GM23338 (cell line): ENCODE measurements around the gene TERB2. TPM values are rescaled to one million over a fixed set of nuclear protein-coding genes. Genes with fewer than 3 reads are reported as not detected.
"Not testable (repeated sequence)": the region's sequence is repeated elsewhere in the genome, so short reads cannot be mapped to it uniquely, and the experiment has no call there.

Experiments used
- ATAC-seq: fragments of 200-7000 bp; cut with Tn5 transposase; 3 replicates; pipeline ENCODE4 v1.9.1; 2020
- DNase-seq: peaks from one replicate; pipeline ENCODE4 v3.0.0-alpha.2; 2015; ENCODE audit warnings: low spot score
- H2AFZ ChIP-seq: fragments of 200-600 bp; sonication (generic); 2 replicates; pipeline ENCODE4 v1.8.0; 2016; ENCODE audit warnings: antibody characterized with exemption, mild to moderate bottlenecking, moderate library complexity
- H3F3A ChIP-seq: fragments of 200-600 bp; sonication (generic); replicated peaks from 2 replicates; pipeline ENCODE4 v1.8.0; 2017; ENCODE audit warnings: antibody characterized with exemption, mixed run types, low read depth
- H3K27ac ChIP-seq: fragments of 200-600 bp; sonication (generic); 2 replicates; pipeline ENCODE4 v1.6.1; 2016; ENCODE audit warnings: low read depth
- H3K27me3 ChIP-seq: fragments of 200-600 bp; sonication (generic); 2 replicates; pipeline ENCODE4 v1.8.0; 2016; ENCODE audit warnings: mild to moderate bottlenecking, mixed run types, moderate library complexity; ENCODE audit not compliant: insufficient read depth
- H3K36me3 ChIP-seq: fragments of 200-600 bp; sonication (generic); 2 replicates; pipeline ENCODE4 v1.8.0; 2016; ENCODE audit warnings: mild to moderate bottlenecking; ENCODE audit not compliant: insufficient read depth
- H3K4me1 ChIP-seq: fragments of 200-600 bp; sonication (generic); 2 replicates; pipeline ENCODE4 v1.8.0; 2016; ENCODE audit warnings: mild to moderate bottlenecking, moderate library complexity; ENCODE audit not compliant: insufficient read depth
- H3K4me2 ChIP-seq: fragments of 200-600 bp; sonication (generic); 2 replicates; pipeline ENCODE4 v1.7.1; 2017; ENCODE audit warnings: mixed run types
- H3K4me3 ChIP-seq: fragments of 200-600 bp; sonication (generic); 2 replicates; pipeline ENCODE4 v1.6.1; 2016; ENCODE audit warnings: mixed run types
- H3K79me2 ChIP-seq: fragments of 200-600 bp; sonication (generic); replicated peaks from 2 replicates; pipeline ENCODE4 v1.8.0; 2017; ENCODE audit warnings: mild to moderate bottlenecking; ENCODE audit not compliant: insufficient read depth
- H3K9me2 ChIP-seq: fragments of 200-600 bp; sonication (generic); 2 replicates; pipeline ENCODE4 v1.8.0; 2017; ENCODE audit not compliant: insufficient read depth
- H4K20me1 ChIP-seq: fragments of 200-600 bp; sonication (generic); replicated peaks from 2 replicates; pipeline ENCODE4 v1.8.0; 2017; ENCODE audit warnings: mild to moderate bottlenecking; ENCODE audit not compliant: insufficient read depth
- H3K27ac Mint-ChIP-seq: 2 replicates; pipeline ENCODE4 v1.8.0; 2020; ENCODE audit warnings: inconsistent platforms, mild to moderate bottlenecking, moderate library complexity, mixed read lengths
- H3K27me3 Mint-ChIP-seq: 3 replicates; pipeline ENCODE4 v1.8.0; 2022; ENCODE audit warnings: low read depth, mild to moderate bottlenecking, moderate library complexity, mixed read lengths, inconsistent platforms; ENCODE audit not compliant: insufficient read depth, poor library complexity
- H3K36me3 Mint-ChIP-seq: 3 replicates; pipeline ENCODE4 v1.8.0; 2021; ENCODE audit warnings: low read depth, mild to moderate bottlenecking, inconsistent platforms, moderate library complexity, mixed read lengths
- H3K4me1 Mint-ChIP-seq: 3 replicates; pipeline ENCODE4 v1.8.0; 2020; ENCODE audit warnings: mild to moderate bottlenecking, inconsistent platforms, mixed read lengths
- H3K4me3 Mint-ChIP-seq: 3 replicates; pipeline ENCODE4 v1.8.0; 2021; ENCODE audit warnings: moderate library complexity, mild to moderate bottlenecking, inconsistent platforms, mixed read lengths
- H3K9me3 Mint-ChIP-seq: 3 replicates; pipeline ENCODE4 v1.8.0; 2020; ENCODE audit warnings: moderate library complexity, mild to moderate bottlenecking, inconsistent platforms, mixed read lengths
- JUNB ChIP-seq: IDR thresholded peaks from one replicate; pipeline ENCODE4 v1.6.1; 2016; ENCODE audit warnings: antibody characterized with exemption; ENCODE audit not compliant: unreplicated experiment
- polyA plus RNA-seq: library from polyadenylated mRNA; unstranded; fragments of >200 nt; fragmentation: Nextera tagmentation; extraction: Ambion mirVana; gene quantifications from 2 replicates; pipeline ENCODE4 v1.2.1, GENCODE V29; 2016
- total RNA-seq: library from RNA; depleted of rRNA; stranded (reverse); fragments of >200 nt; shearing (Covaris generic); gene quantifications from 2 replicates; pipeline ENCODE4 v1.2.3, GENCODE V29; 2014
- TF ChIP-seq, protein P1 (sequence below): fragments of 250-450 bp; sonication (Bioruptor Pico); IDR thresholded peaks from 2 replicates; pipeline ENCODE4 v1.5.0; 2020; ENCODE audit warnings: mild to moderate bottlenecking, moderate library complexity
- TF ChIP-seq, protein P2 (sequence below), 2 experiments: fragments of 200-600 bp in 1 of 2; sonication (generic) in 1 of 2; conservative IDR thresholded peaks; 2 replicates each; pipeline versions ENCODE4 v1.5.1 to v1.6.1; 2016 to 2017; ENCODE audit warnings: antibody characterized with exemption in 2 of 2, low read depth in 2 of 2, mild to moderate bottlenecking in 2 of 2, moderate library complexity in 1 of 2

Gene TERB2
- total and polyA plus RNA-seq, 2 experiments from 2014 or later, result not detected

DNA sequence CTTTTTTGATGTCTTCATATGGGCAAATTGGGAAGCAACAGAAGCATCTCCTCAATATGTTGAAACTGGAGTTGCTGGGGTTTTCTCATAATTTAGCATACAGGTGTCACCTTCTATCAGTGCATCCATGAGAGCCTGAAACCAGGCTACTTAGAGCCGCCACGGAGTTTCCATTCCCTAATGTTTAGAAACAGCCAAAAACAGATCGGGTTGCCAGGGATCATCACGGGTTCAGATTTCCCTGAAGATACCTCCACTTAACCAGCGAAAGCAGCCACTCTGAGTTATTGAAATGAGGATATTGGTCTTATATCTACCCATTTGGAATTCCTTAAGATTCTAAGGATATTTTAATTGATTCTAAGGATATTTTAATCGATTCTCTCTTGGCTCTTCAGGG, 14.5 kb downstream of the TERB2 start (continued):
- TF ChIP-seq, protein P1, sequence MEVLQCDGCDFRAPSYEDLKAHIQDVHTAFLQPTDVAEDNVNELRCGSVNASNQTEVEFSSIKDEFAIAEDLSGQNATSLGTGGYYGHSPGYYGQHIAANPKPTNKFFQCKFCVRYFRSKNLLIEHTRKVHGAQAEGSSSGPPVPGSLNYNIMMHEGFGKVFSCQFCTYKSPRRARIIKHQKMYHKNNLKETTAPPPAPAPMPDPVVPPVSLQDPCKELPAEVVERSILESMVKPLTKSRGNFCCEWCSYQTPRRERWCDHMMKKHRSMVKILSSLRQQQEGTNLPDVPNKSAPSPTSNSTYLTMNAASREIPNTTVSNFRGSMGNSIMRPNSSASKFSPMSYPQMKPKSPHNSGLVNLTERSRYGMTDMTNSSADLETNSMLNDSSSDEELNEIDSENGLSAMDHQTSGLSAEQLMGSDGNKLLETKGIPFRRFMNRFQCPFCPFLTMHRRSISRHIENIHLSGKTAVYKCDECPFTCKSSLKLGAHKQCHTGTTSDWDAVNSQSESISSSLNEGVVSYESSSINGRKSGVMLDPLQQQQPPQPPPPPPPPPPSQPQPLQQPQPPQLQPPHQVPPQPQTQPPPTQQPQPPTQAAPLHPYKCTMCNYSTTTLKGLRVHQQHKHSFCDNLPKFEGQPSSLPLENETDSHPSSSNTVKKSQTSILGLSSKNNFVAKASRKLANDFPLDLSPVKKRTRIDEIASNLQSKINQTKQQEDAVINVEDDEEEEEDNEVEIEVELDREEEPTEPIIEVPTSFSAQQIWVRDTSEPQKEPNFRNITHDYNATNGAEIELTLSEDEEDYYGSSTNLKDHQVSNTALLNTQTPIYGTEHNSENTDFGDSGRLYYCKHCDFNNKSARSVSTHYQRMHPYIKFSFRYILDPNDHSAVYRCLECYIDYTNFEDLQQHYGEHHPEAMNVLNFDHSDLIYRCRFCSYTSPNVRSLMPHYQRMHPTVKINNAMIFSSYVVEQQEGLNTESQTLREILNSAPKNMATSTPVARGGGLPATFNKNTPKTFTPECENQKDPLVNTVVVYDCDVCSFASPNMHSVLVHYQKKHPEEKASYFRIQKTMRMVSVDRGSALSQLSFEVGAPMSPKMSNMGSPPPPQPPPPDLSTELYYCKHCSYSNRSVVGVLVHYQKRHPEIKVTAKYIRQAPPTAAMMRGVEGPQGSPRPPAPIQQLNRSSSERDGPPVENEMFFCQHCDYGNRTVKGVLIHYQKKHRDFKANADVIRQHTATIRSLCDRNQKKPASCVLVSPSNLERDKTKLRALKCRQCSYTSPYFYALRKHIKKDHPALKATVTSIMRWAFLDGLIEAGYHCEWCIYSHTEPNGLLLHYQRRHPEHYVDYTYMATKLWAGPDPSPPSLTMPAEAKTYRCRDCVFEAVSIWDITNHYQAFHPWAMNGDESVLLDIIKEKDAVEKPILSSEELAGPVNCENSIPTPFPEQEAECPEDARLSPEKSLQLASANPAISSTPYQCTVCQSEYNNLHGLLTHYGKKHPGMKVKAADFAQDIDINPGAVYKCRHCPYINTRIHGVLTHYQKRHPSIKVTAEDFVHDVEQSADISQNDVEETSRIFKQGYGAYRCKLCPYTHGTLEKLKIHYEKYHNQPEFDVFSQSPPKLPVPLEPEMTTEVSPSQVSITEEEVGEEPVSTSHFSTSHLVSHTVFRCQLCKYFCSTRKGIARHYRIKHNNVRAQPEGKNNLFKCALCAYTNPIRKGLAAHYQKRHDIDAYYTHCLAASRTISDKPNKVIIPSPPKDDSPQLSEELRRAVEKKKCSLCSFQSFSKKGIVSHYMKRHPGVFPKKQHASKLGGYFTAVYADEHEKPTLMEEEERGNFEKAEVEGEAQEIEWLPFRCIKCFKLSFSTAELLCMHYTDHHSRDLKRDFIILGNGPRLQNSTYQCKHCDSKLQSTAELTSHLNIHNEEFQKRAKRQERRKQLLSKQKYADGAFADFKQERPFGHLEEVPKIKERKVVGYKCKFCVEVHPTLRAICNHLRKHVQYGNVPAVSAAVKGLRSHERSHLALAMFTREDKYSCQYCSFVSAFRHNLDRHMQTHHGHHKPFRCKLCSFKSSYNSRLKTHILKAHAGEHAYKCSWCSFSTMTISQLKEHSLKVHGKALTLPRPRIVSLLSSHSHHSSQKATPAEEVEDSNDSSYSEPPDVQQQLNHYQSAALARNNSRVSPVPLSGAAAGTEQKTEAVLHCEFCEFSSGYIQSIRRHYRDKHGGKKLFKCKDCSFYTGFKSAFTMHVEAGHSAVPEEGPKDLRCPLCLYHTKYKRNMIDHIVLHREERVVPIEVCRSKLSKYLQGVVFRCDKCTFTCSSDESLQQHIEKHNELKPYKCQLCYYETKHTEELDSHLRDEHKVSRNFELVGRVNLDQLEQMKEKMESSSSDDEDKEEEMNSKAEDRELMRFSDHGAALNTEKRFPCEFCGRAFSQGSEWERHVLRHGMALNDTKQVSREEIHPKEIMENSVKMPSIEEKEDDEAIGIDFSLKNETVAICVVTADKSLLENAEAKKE (CRISPR knock-in tag), result no peak
- TF ChIP-seq, protein P2, sequence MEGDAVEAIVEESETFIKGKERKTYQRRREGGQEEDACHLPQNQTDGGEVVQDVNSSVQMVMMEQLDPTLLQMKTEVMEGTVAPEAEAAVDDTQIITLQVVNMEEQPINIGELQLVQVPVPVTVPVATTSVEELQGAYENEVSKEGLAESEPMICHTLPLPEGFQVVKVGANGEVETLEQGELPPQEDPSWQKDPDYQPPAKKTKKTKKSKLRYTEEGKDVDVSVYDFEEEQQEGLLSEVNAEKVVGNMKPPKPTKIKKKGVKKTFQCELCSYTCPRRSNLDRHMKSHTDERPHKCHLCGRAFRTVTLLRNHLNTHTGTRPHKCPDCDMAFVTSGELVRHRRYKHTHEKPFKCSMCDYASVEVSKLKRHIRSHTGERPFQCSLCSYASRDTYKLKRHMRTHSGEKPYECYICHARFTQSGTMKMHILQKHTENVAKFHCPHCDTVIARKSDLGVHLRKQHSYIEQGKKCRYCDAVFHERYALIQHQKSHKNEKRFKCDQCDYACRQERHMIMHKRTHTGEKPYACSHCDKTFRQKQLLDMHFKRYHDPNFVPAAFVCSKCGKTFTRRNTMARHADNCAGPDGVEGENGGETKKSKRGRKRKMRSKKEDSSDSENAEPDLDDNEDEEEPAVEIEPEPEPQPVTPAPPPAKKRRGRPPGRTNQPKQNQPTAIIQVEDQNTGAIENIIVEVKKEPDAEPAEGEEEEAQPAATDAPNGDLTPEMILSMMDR (conservative IDR thresholded peaks at IDR 0.05; ENCODE audit: low read depth in 2 of 2), result no peak
- TF ChIP-seq JUNB, result no peak

DNA sequence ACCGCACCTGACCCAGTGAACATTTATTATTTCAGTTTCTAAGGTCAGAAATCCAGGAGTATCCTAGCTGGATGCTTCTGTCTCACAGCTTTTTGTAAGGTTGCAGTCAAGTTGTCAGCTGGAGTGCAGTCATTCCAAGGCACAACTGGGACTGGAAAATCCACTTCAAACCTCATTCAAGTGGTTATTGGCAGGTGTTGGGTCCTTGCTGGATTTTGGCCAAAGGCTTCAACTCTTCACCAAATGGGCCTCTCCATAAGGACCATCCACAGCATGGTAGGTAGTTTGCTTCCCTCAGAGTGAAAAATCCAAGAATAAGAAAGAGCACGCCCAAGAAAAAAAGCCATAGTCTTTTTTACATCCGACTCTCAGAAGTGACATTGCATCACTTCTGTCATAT, 19.7 kb downstream of the TERB2 start:
- not testable (repeated sequence) for H3K4me1 ChIP-seq, H3K4me3 ChIP-seq, H3F3A ChIP-seq, H2AFZ ChIP-seq, H3K9me3 Mint-ChIP-seq, H4K20me1 ChIP-seq, H3K9me2 ChIP-seq, H3K36me3 ChIP-seq, ATAC-seq, H3K4me1 Mint-ChIP-seq, H3K27me3 Mint-ChIP-seq, DNase-seq, H3K4me2 ChIP-seq, H3K4me3 Mint-ChIP-seq, H3K27ac Mint-ChIP-seq, H3K79me2 ChIP-seq, H3K27me3 ChIP-seq, H3K36me3 Mint-ChIP-seq, H3K27ac ChIP-seq

DNA sequence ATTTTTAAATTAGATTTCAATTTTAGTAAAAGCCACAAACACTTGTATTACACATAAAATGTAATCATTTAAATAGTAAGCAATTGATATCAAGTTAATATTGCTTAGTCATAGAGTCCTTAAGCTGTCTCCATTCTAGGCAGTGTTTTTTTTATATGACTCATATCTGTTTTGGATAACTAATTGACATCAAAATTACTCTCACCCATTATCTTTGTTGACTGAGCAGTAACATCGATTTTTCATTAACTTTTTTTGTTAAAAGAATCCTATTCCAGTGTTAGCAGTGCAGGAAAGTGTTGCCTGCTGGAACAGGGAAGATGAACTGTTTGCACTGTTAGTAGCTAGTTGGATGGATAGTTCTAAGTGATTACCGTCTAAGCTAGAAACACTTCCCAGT, 21.3 kb downstream of the TERB2 start:
- not testable (repeated sequence) for H3K27ac Mint-ChIP-seq, H4K20me1 ChIP-seq, H2AFZ ChIP-seq, ATAC-seq, H3K36me3 ChIP-seq, H3K4me3 ChIP-seq, H3K9me2 ChIP-seq, H3K9me3 Mint-ChIP-seq, H3K4me2 ChIP-seq, H3K4me1 ChIP-seq, DNase-seq, H3K27ac ChIP-seq, H3K4me1 Mint-ChIP-seq, H3F3A ChIP-seq, H3K27me3 ChIP-seq, H3K27me3 Mint-ChIP-seq, H3K36me3 Mint-ChIP-seq, H3K4me3 Mint-ChIP-seq, H3K79me2 ChIP-seq

DNA sequence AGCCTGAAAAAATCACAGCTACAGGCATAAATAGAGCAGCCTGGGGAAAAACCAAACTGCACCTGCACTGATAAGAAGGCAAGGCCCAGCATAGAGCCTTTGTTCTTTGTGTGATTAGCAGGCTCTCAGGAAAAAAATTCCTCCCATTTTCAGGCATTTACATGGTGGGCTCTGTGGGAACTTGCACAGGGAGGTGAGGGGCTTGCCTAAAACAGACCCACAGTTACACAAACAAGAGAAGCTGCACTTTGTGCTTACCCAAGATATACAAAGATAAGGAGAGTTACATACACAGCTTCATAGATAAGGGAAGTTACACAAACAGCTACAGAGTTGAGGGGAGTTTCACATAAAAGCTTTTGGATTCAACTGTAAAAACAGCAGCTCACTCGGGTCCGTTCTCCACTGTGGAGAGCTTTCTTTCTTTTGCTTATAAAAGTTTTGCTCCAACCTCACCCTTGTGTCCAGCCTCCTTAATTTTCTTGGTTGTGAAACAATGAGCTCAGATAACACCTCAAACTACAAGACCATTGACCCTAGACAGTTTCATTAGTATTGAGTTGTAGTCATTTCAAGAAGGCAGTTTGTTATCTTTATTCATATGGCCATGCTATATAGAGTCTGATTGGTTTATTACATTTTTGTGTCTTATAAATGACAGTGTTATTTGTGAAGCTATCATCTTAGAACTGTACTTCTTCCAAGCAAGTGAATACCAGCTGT, 23.3 kb downstream of the TERB2 start:
- not testable (repeated sequence) for H3K4me2 ChIP-seq, H3K36me3 ChIP-seq, H3K36me3 Mint-ChIP-seq, H3K9me2 ChIP-seq, ATAC-seq, H3K4me3 Mint-ChIP-seq, H3K27me3 ChIP-seq, H3K4me1 Mint-ChIP-seq, H3K9me3 Mint-ChIP-seq, H2AFZ ChIP-seq, H3K27ac Mint-ChIP-seq, H3F3A ChIP-seq, H3K4me3 ChIP-seq, H4K20me1 ChIP-seq, H3K4me1 ChIP-seq, H3K27me3 Mint-ChIP-seq, H3K79me2 ChIP-seq, H3K27ac ChIP-seq
- DNase-seq, result peak; percentile 3
